ENCODE measurements around the gene CA12.

DNA sequence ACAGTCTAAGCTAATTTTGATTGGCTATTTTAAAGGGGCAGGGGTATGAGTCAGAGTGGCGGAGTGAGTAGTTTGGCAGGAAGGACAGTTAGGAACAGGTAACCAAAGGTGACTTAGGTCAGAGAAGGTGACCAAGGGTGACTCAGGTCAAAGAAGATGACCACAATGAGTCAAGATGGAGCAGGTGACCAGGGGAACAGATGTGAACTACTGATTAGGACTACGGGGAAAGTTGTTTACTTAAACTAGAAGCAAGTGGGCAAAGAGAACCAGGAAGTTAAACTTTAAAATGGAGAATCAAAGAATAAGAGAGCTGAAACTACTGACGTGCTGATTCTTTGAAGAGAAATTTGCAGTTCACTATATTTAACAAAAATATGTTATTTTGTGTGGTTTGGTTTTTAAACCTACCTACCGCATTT lies 14.1 kb upstream of the CA12 start:
- TF ChIP-seq, protein P1, sequence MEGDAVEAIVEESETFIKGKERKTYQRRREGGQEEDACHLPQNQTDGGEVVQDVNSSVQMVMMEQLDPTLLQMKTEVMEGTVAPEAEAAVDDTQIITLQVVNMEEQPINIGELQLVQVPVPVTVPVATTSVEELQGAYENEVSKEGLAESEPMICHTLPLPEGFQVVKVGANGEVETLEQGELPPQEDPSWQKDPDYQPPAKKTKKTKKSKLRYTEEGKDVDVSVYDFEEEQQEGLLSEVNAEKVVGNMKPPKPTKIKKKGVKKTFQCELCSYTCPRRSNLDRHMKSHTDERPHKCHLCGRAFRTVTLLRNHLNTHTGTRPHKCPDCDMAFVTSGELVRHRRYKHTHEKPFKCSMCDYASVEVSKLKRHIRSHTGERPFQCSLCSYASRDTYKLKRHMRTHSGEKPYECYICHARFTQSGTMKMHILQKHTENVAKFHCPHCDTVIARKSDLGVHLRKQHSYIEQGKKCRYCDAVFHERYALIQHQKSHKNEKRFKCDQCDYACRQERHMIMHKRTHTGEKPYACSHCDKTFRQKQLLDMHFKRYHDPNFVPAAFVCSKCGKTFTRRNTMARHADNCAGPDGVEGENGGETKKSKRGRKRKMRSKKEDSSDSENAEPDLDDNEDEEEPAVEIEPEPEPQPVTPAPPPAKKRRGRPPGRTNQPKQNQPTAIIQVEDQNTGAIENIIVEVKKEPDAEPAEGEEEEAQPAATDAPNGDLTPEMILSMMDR (IDR thresholded peaks at IDR 0.05), result no peak
- no peak for TF ChIP-seq EP300 (IDR thresholded peaks at IDR 0.05)
- TF ChIP-seq POLR2A (IDR thresholded peaks at IDR 0.05), result no peak
- no peak for TF ChIP-seq POLR2AphosphoS5 (IDR thresholded peaks at IDR 0.05)
